ENCODE measurements around the gene HSPG2. TPM values are rescaled to one million over a fixed set of nuclear protein-coding genes. Genes with fewer than 3 reads are reported as not detected.
A peak's percentile ranks its signal among the peaks of the same experiment; 100 is the strongest.

The HSPG2 gene
- total RNA-seq, 4 donors from 2014 or later: 311 to 1,021 (median 351) TPM

DNA sequence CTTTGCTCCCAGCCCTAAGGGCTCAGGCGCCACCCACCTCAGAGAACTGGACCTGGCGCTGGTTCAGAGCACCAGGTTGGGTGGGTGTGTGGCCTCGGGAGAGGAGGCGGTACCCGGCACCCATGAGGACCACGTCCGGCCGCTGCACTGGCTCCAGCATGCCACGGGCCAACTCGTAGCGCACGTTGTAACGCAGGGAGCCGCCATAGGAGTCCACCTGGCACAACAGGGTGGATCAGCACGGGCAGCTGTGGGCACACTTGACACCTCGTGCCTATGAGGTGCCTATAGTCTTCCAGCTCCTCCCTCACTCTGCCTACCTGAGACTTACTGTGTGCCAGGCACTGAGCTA is 56.5 kb downstream of the HSPG2 start:
- Histone ChIP-seq H3K9me3 (no peaks in the 10 kb centered on the region), H3K4me1 (peaks cover 0 to 12% (median 0%) of the 10 kb centered on the region in 3 donors), H3K27me3 (no peaks in the 10 kb centered on the region), H3K27ac (peak overlapping the region in 3 of 4 donors; percentile 24 to 49 (median 44)), H3K4me3 (no peak overlapping the region), H3K36me3 (peaks cover 0 to 98% of the 10 kb centered on the region in 2 donors)
- 84% methylated on average over 14 of the region's 16 CpGs; no CpG with 5 or more reads in 1 of the 2 donors for WGBS, 2 donors (ENCODE audit: low coverage in 1 of 2)
- no peak for ATAC-seq
- TF ChIP-seq, protein P1, sequence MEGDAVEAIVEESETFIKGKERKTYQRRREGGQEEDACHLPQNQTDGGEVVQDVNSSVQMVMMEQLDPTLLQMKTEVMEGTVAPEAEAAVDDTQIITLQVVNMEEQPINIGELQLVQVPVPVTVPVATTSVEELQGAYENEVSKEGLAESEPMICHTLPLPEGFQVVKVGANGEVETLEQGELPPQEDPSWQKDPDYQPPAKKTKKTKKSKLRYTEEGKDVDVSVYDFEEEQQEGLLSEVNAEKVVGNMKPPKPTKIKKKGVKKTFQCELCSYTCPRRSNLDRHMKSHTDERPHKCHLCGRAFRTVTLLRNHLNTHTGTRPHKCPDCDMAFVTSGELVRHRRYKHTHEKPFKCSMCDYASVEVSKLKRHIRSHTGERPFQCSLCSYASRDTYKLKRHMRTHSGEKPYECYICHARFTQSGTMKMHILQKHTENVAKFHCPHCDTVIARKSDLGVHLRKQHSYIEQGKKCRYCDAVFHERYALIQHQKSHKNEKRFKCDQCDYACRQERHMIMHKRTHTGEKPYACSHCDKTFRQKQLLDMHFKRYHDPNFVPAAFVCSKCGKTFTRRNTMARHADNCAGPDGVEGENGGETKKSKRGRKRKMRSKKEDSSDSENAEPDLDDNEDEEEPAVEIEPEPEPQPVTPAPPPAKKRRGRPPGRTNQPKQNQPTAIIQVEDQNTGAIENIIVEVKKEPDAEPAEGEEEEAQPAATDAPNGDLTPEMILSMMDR (IDR thresholded peaks at IDR 0.05): no peak
- TF ChIP-seq POLR2A (IDR thresholded peaks at IDR 0.05) (no peak), POLR2AphosphoS5 (IDR thresholded peaks at IDR 0.05) (no peak), EP300 (IDR thresholded peaks at IDR 0.05) (no peak)

DNA sequence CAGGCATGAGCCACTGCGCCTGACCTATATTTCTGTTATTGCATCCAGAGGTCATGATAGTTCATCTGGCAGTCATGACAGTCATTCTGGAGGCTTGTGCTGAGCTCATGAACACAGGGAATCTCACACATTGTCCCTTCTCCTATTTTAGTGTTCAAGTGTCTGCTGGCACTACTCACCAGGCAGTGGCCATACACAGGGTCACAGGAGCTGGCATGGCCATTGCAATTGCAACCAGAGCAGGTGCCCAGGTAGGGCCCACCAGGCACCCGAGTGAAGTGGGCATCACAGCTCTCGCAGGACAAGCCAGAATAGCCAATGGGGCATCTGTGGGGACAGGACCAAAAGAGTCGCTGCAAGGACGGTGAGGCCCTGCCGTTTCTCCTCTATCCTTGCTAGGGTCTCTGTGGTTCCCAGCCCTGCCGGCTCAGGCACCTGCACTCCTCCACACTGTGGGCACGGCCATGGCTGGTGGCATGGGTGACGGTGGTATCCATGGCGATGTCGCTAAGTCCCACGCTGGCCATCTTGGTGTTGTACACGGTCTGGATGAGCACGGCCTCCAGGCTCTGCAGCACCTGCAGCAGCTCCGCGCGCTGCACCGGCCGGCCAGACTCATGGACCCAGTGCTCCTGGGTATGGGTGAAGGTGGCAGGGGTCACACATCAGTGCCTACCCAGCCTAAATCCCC is 57.0 kb downstream of the HSPG2 start:
- no peak overlapping the region for H3K4me3 ChIP-seq
- no peaks in the 10 kb centered on the region for H3K9me3 ChIP-seq
- H3K27ac ChIP-seq: peak overlapping the region in 3 of 4 donors; percentile 24 to 49 (median 44)
- peaks cover 0 to 17% (median 0%) of the 10 kb centered on the region in 3 donors for H3K4me1 ChIP-seq
- WGBS, 2 donors (ENCODE audit: low coverage in 1 of 2): 100% methylated on average over 1 of the region's 19 CpGs; no CpG with 5 or more reads in 1 of the 2 donors
- H3K36me3 ChIP-seq: peaks cover 0 to 98% of the 10 kb centered on the region in 2 donors
- TF ChIP-seq POLR2AphosphoS5 (IDR thresholded peaks at IDR 0.05): no peak
- TF ChIP-seq, protein P1 (IDR thresholded peaks at IDR 0.05): no peak
- no peak for TF ChIP-seq POLR2A (IDR thresholded peaks at IDR 0.05)
- no peak for TF ChIP-seq EP300 (IDR thresholded peaks at IDR 0.05)
- no peak for ATAC-seq
- no peaks in the 10 kb centered on the region for H3K27me3 ChIP-seq

DNA sequence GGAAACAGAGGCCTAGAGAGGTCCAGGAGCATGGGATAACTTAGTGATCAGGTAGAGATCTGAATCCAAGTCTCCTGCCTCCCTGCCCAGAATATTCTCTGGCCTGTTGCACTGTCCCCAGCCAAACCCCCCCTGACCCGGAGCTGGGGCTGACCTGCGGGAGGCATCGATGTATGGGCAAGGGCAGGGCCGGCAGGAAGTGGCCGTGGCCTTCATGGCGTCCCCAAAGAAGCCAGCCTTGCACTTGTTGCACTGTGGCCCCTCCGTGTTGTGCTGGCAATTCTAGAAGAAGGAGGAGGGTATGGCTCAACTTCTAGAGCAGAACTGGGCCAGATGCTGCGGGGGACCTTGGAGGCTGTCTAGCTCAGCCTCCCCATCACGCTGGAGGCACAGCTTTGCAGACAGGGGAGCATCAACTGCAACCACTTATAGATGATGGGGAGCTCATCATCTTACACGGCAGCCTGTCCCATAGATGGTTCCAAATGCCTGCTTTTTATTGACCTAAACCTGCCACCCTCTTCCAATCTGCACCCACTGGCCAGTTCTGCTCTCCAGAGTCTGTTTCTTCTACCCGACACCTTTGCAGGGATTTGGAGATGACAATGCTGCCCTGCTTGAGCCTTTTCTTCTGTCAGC is 58.2 kb downstream of the HSPG2 start:
- WGBS, 2 donors (ENCODE audit: low coverage in 1 of 2): 89% methylated on average over 2 of the region's 11 CpGs; no CpG with 5 or more reads in 1 of the 2 donors

DNA sequence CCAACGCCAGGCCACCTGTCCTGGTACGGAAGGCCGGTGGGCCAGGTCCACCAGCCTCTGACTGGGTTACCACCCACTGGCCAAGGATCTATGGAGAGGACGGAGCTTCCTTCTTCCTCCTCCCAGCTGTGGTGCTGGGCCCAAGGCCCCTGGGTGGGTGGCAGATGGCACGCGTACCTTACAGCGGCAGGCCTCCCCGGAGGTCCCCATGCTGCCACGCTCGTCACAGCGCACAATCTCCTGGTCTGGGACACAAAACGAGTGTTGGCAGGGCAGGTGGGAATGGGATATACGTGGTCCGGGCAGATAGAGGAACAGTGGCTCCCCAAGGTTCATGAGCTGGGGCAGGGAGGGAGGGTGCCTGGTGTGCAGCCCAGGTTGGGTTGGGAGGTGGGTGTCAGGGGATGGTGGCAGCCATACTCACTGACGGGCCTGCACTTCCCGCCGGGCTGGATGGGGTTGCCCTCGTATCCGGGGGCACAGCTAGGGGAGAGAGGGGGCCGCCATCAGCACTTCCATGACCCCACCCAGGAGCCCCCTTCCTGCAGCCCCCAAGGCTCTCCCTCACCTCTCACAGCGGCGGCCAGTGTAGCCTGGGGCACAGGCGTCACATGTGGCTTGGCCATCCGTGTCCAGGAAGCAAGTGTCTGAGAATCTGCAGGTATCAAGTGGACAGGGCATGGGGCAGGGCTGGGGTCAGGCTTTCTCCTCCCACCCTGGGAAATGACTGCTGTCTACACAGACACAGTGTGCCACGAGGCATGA is 58.9 kb downstream of the HSPG2 start:
- TF ChIP-seq POLR2A (IDR thresholded peaks at IDR 0.05) (no peak), POLR2AphosphoS5 (IDR thresholded peaks at IDR 0.05) (no peak), EP300 (IDR thresholded peaks at IDR 0.05) (no peak)
- TF ChIP-seq, protein P1 (IDR thresholded peaks at IDR 0.05): no peak
- WGBS, 2 donors (ENCODE audit: low coverage in 1 of 2): 81 to 91% methylated on average over 4 to 6 of the region's 25 CpGs

More for the DNA sequence above, 58.2 kb downstream of the HSPG2 start:
- Histone ChIP-seq H3K4me1 (peaks cover 0 to 20% (median 0%) of the 10 kb centered on the region in 3 donors), H3K4me3 (no peak overlapping the region), H3K36me3 (peaks cover 0 to 98% of the 10 kb centered on the region in 2 donors), H3K27me3 (no peaks in the 10 kb centered on the region), H3K9me3 (no peaks in the 10 kb centered on the region), H3K27ac (peak overlapping the region in 3 of 4 donors; percentile 8 to 57 (median 24))
- TF ChIP-seq EP300 (IDR thresholded peaks at IDR 0.05): no peak
- TF ChIP-seq POLR2A (IDR thresholded peaks at IDR 0.05): no peak
- TF ChIP-seq POLR2AphosphoS5 (IDR thresholded peaks at IDR 0.05): no peak
- TF ChIP-seq, protein P1 (IDR thresholded peaks at IDR 0.05): no peak
- ATAC-seq: no peak

More for the DNA sequence above, 58.9 kb downstream of the HSPG2 start:
- H3K27ac ChIP-seq: peak overlapping the region in 3 of 4 donors; percentile 8 to 57 (median 24)
- no peak overlapping the region for H3K4me3 ChIP-seq
- peaks cover 0 to 99% of the 10 kb centered on the region in 2 donors for H3K36me3 ChIP-seq
- no peak for ATAC-seq
- peaks cover 0 to 21% (median 0%) of the 10 kb centered on the region in 3 donors for H3K4me1 ChIP-seq
- H3K27me3 ChIP-seq: no peaks in the 10 kb centered on the region
- H3K9me3 ChIP-seq: no peaks in the 10 kb centered on the region

Measured in gastroesophageal sphincter (tissue), 4 donors.